IPS-NIHi11 (cell line): ENCODE measurements around the gene GALK2.
"Not testable (repeated sequence)": the region's sequence is repeated elsewhere in the genome, so short reads cannot be mapped to it uniquely, and the experiment has no call there.

Experiments used
- DNase-seq: peaks from one replicate; pipeline ENCODE4 v3.0.0; 2012; ENCODE audit warnings: mixed read lengths, low spot score

GALK2 gene

GRCh38 chr15:49164865-49165264, 5.2 kb upstream of the GALK2 start:
- DNase-seq: no peak

GRCh38 chr15:49168016-49168415, 2.0 kb upstream of the GALK2 start:
- no peak for DNase-seq

GRCh38 chr15:49171790-49172189, 1.7 kb downstream of the GALK2 start:
- DNase-seq: no peak

- DNase-seq: no peak
These were observed 4.9 kb downstream of the GALK2 start for GRCh38 chr15:49174902-49175301.

- DNase-seq: not testable (repeated sequence)
These were observed 5.7 kb downstream of the GALK2 start for GRCh38 chr15:49175582-49176397.

- DNase-seq: no peak
These were observed 8.4 kb downstream of the GALK2 start for GRCh38 chr15:49178497-49178896.

GRCh38 chr15:49179433-49180190, 9.6 kb downstream of the GALK2 start:
- DNase-seq: no peak

GRCh38 chr15:49182128-49182527, 12.1 kb downstream of the GALK2 start:
- no peak for DNase-seq

- DNase-seq: not testable (repeated sequence)
These were observed 13.7 kb downstream of the GALK2 start for GRCh38 chr15:49183741-49184140.

GRCh38 chr15:49185473-49185872, 15.4 kb downstream of the GALK2 start:
- DNase-seq: no peak

GRCh38 chr15:49187549-49188245, 17.6 kb downstream of the GALK2 start:
- no peak for DNase-seq

GRCh38 chr15:49188933-49189332, 18.9 kb downstream of the GALK2 start:
- no peak for DNase-seq

GRCh38 chr15:49189631-49190030, 19.6 kb downstream of the GALK2 start:
- DNase-seq: no peak

- no peak for DNase-seq
These were observed 20.5 kb downstream of the GALK2 start for GRCh38 chr15:49190586-49190985.

GRCh38 chr15:49191892-49192291, 21.8 kb downstream of the GALK2 start:
- DNase-seq: no peak

GRCh38 chr15:49196856-49197255, 26.8 kb downstream of the GALK2 start:
- DNase-seq: no peak

GRCh38 chr15:49199666-49200065, 29.6 kb downstream of the GALK2 start:
- no peak for DNase-seq

GRCh38 chr15:49200347-49200746, 30.3 kb downstream of the GALK2 start:
- DNase-seq: no peak

GRCh38 chr15:49208102-49208501, 38.1 kb downstream of the GALK2 start:
- DNase-seq: not testable (repeated sequence)

GRCh38 chr15:49212897-49213296, 42.9 kb downstream of the GALK2 start:
- DNase-seq: no peak

GRCh38 chr15:49215768-49216739, 46.0 kb downstream of the GALK2 start:
- DNase-seq: peak; percentile 63
